K562 (cell line): Measurements from ENCODE around the gene ZBTB20.

ENCODE experiments used
- BHLHE40 ChIP-seq: IDR thresholded peaks from 2 replicates; pipeline ENCODE4 v1.6.1; 2011; ENCODE audit warnings: low read length, improper control_type of control experiment
- EZH2 ChIP-seq: IDR thresholded peaks from 2 replicates; pipeline ENCODE4 v1.6.1; 2012; ENCODE audit warnings: low read depth, mild to moderate bottlenecking, inconsistent platforms, low read length, borderline replicate concordance
- JUND ChIP-seq, 2 experiments: IDR thresholded peaks; 2 replicates in 1 of 2; 3 replicates in 1 of 2; pipeline ENCODE4 v1.6.1; 2011; ENCODE audit warnings: borderline replicate concordance in 2 of 2, low read depth in 2 of 2, low read length in 2 of 2, improper control_type of control experiment in 1 of 2, missing biosample characterization in 1 of 2, missing genetic modification characterization in 1 of 2, missing genetic modification reagents in 1 of 2
- MEF2D ChIP-seq: conservative IDR thresholded peaks from 2 replicates; pipeline ENCODE4 v1.6.1; 2016; ENCODE audit warnings: low read depth, missing genetic modification characterization, missing compliant biosample characterization
- PHB2 ChIP-seq: fragments of 450-650 bp; IDR thresholded peaks from 2 replicates; pipeline ENCODE4 v1.6.1; 2017; ENCODE audit warnings: low read depth
- POLR2A ChIP-seq: fragments of 450-650 bp; conservative IDR thresholded peaks from 2 replicates; pipeline ENCODE4 v1.6.1; 2016
- POLR2AphosphoS2 ChIP-seq: IDR thresholded peaks from 2 replicates; pipeline ENCODE4 v1.6.1; 2012; ENCODE audit warnings: low read length, improper control_type of control experiment
- RCOR1 ChIP-seq, 2 experiments: IDR thresholded peaks; 2 replicates each; pipeline ENCODE4 v1.6.1; 2012; ENCODE audit warnings: low read depth in 2 of 2, low read length in 2 of 2, borderline replicate concordance in 1 of 2, improper control_type of control experiment in 1 of 2
- ZNF232 ChIP-seq: sonication (generic); formaldehyde crosslinking; IDR thresholded peaks from 2 replicates; pipeline ENCODE4 v1.8.0; 2022; ENCODE audit warnings: mild to moderate bottlenecking, missing genetic modification reagents
- TF ChIP-seq, protein P1 (sequence below), 3 experiments: IDR thresholded peaks in 2 of 3; conservative IDR thresholded peaks in 1 of 3; 2 replicates each; pipeline ENCODE4 v1.5.1; 2011 to 2012; ENCODE audit warnings: low read length in 3 of 3, mild to moderate bottlenecking in 3 of 3, control low read depth in 2 of 3, improper control_type of control experiment in 1 of 3, inconsistent platforms in 1 of 3, low read depth in 1 of 3, mixed read lengths in 1 of 3, moderate library complexity in 1 of 3; ENCODE audit not compliant: insufficient read depth in 2 of 3

DNA sequence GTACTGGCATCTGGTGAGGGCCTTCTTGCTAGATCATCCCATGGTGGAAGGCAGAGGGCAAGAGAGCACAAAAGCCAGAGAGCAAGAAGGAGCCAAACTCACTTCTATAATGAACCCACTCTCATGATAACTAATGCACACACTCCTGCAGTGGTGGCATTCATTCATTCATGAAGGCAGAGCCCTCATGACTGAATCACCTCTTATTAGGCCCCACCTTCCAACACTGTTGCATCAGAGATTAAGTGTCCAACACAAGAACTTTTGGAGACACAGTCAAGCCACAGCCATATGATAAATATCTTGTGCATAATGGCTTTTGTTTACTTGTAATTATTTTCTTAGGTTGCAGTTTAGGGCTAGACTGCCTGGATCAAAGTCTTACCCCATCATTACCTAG is 670.6 kb downstream of the ZBTB20 start:
- no peak for TF ChIP-seq BHLHE40
- no peak for TF ChIP-seq JUND (IDR thresholded peaks at IDR 0.05; ENCODE audit: borderline replicate concordance, low read depth, low read length)
- no peak for TF ChIP-seq JUND (tag; IDR thresholded peaks at IDR 0.05; ENCODE audit: borderline replicate concordance, low read depth, low read length)
- TF ChIP-seq, protein P1, sequence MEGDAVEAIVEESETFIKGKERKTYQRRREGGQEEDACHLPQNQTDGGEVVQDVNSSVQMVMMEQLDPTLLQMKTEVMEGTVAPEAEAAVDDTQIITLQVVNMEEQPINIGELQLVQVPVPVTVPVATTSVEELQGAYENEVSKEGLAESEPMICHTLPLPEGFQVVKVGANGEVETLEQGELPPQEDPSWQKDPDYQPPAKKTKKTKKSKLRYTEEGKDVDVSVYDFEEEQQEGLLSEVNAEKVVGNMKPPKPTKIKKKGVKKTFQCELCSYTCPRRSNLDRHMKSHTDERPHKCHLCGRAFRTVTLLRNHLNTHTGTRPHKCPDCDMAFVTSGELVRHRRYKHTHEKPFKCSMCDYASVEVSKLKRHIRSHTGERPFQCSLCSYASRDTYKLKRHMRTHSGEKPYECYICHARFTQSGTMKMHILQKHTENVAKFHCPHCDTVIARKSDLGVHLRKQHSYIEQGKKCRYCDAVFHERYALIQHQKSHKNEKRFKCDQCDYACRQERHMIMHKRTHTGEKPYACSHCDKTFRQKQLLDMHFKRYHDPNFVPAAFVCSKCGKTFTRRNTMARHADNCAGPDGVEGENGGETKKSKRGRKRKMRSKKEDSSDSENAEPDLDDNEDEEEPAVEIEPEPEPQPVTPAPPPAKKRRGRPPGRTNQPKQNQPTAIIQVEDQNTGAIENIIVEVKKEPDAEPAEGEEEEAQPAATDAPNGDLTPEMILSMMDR (IDR thresholded peaks at IDR 0.05 in 2 of 3, conservative IDR thresholded peaks at IDR 0.05 in 1 of 3; ENCODE audit: insufficient read depth in 2 of 3, low read depth in 1 of 3, low read length in 3 of 3) = no peak
- no peak for TF ChIP-seq MEF2D
- TF ChIP-seq PHB2 = no peak
- TF ChIP-seq ZNF232 (CRISPR knock-in tag) = no peak
- TF ChIP-seq POLR2A = no peak
- no peak for TF ChIP-seq POLR2AphosphoS2
- TF ChIP-seq RCOR1 (IDR thresholded peaks at IDR 0.05; ENCODE audit: borderline replicate concordance in 1 of 2, low read depth in 2 of 2, low read length in 2 of 2) = no peak
- no peak for TF ChIP-seq EZH2
